NT2/D1 (cell line): ENCODE measurements around the gene IRF7.

Experiments
- SUZ12 ChIP-seq: IDR thresholded peaks from 2 replicates; pipeline ENCODE4 v1.6.1; 2011; ENCODE audit not compliant: insufficient read length, insufficient read depth; ENCODE audit errors: extremely low read depth
- YY1 ChIP-seq: IDR thresholded peaks from 2 replicates; pipeline ENCODE4 v1.6.1; 2011; ENCODE audit not compliant: insufficient read length, insufficient read depth
- ZNF274 ChIP-seq: IDR thresholded peaks from 2 replicates; pipeline ENCODE4 v1.6.1; 2011; ENCODE audit warnings: mild to moderate bottlenecking, low read depth, low read length

DNA sequence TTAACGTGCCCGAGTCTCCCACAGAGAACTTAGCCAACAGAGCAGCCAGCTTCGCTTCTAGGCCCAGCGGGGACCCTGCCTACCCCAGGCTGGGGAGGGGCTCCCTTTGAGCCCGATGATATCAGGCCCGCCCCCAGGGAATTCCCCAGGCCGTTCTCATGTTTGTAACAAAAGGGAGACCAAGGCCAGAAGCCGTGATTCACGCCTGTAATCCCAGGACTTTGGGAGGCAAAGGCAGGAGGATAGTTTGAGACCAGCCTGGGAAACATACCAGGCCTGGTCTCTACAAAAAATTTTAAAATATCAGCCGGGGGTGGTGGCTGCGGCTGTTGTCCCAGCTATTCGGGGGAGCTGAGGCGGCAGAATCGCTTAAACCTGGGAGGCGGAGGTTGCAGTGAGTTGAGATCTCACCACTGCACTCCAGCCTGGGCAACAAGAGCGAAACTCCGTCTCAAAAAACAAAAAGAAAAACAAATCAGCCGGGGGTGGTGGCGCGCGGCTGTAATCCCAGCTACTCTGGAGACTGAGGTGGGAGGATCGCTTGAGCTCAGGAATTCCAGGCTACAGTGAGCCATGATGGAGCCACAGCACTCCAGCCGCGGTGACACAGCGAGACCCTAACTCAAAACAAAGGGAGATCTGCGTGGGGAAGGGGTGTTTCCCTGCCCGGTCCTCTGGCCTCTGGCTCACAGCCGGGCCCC is 23.0 kb upstream of the IRF7 start:
- TF ChIP-seq YY1 (no peak), ZNF274 (no peak), SUZ12 (no peak)
